Tibial nerve (tissue), 4 donors: Measurements from ENCODE around the gene GPAM.

ENCODE experiments used
- EP300 ChIP-seq, 2 donors: sonication (generic); formaldehyde crosslinking; IDR thresholded peaks; one replicate each; pipeline ENCODE4 v1.6.1; 2017; ENCODE audit warnings: antibody characterized with exemption in 2 of 2, mild to moderate bottlenecking in 1 of 2
- POLR2A ChIP-seq, 2 donors: fragments of 450-650 bp; IDR thresholded peaks; one replicate each; pipeline ENCODE4 v1.6.1; 2017; ENCODE audit warnings: antibody characterized with exemption in 2 of 2, mild to moderate bottlenecking in 2 of 2, moderate library complexity in 2 of 2
- TF ChIP-seq, protein P1 (sequence below), 5 experiments: fragments of 200-600 bp in 3 of 5; fragments of 450-650 bp in 2 of 5; sonication (generic) in 3 of 5; IDR thresholded peaks; one replicate each; pipeline ENCODE4 v1.5.1; 2016 to 2019; ENCODE audit warnings: antibody characterized with exemption in 5 of 5, mild to moderate bottlenecking in 3 of 5, moderate library complexity in 2 of 5

DNA sequence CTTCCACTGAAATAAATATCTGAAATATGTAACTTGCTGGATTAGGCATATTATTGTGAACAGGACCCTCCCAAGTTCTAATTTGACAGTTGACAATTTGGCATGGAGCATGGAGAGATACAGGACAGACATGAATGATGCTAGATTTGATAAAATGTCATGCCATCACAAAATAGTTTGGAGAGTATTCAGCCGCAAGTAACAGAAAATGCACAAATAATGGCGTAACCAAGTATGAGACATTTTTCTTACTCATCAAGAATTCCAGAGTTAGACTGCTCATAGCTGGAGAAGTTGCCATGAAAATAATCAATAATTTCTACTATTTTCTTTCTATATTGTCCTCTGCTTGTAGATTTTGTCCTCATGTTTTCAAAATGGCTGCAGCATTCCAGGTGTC lies 45.5 kb upstream of the GPAM start:
- TF ChIP-seq, protein P1, sequence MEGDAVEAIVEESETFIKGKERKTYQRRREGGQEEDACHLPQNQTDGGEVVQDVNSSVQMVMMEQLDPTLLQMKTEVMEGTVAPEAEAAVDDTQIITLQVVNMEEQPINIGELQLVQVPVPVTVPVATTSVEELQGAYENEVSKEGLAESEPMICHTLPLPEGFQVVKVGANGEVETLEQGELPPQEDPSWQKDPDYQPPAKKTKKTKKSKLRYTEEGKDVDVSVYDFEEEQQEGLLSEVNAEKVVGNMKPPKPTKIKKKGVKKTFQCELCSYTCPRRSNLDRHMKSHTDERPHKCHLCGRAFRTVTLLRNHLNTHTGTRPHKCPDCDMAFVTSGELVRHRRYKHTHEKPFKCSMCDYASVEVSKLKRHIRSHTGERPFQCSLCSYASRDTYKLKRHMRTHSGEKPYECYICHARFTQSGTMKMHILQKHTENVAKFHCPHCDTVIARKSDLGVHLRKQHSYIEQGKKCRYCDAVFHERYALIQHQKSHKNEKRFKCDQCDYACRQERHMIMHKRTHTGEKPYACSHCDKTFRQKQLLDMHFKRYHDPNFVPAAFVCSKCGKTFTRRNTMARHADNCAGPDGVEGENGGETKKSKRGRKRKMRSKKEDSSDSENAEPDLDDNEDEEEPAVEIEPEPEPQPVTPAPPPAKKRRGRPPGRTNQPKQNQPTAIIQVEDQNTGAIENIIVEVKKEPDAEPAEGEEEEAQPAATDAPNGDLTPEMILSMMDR (IDR thresholded peaks at IDR 0.05), result no peak
- TF ChIP-seq POLR2A (IDR thresholded peaks at IDR 0.05) (no peak), EP300 (IDR thresholded peaks at IDR 0.05) (no peak)
